Lower leg skin (tissue), 4 donors: ENCODE results near the gene POU2F3. TPM values are rescaled to one million over a fixed set of nuclear protein-coding genes. Genes with fewer than 3 reads are reported as not detected.

Source experiments
- DNase-seq, 2 donors: peaks; one replicate each; pipeline ENCODE4 v3.0.0-alpha.2; 2019; ENCODE audit warnings: low spot score in 2 of 2
- H3K4me3 ChIP-seq: fragments of 200-600 bp; sonication (generic); 2 replicates; pipeline ENCODE4 v1.5.1; 2017; ENCODE audit warnings: mild to moderate bottlenecking, low read depth; ENCODE audit not compliant: poor library complexity, severe bottlenecking
- POLR2A ChIP-seq, 2 donors: fragments of 450-650 bp; IDR thresholded peaks; one replicate each; pipeline ENCODE4 v1.6.1; 2016 to 2017; ENCODE audit warnings: antibody characterized with exemption in 2 of 2, mild to moderate bottlenecking in 1 of 2, moderate library complexity in 1 of 2
- WGBS, 2 donors: methylation state at CpG; one replicate each; pipeline ENCODE4 v1.1.5; 2018; 5-methylcytosine and 5-hydroxymethylcytosine counted together
- intact Hi-C: fragments of 100-400 bp; cut with DNase I; formaldehyde crosslinking; loops from one replicate; pipeline ENCODE4 v1.15.0; 2023; ENCODE audit warnings: low total_unique reads
- total RNA-seq, 4 donors: library from RNA; depleted of rRNA; stranded (reverse); fragments of >200 nt; gene quantifications; one replicate each; pipeline ENCODE4 v1.1.0, GENCODE V29; 2016
- TF ChIP-seq, protein P1 (sequence below), 3 donors: fragments of 450-650 bp; IDR thresholded peaks; one replicate each; pipeline ENCODE4 v1.5.1; 2016; ENCODE audit warnings: antibody characterized with exemption in 3 of 3, mild to moderate bottlenecking in 3 of 3, moderate library complexity in 2 of 3

The POU2F3 gene
- total RNA-seq, 4 donors from 2014 or later: 74.1 to 112 (median 103) TPM

DNA sequence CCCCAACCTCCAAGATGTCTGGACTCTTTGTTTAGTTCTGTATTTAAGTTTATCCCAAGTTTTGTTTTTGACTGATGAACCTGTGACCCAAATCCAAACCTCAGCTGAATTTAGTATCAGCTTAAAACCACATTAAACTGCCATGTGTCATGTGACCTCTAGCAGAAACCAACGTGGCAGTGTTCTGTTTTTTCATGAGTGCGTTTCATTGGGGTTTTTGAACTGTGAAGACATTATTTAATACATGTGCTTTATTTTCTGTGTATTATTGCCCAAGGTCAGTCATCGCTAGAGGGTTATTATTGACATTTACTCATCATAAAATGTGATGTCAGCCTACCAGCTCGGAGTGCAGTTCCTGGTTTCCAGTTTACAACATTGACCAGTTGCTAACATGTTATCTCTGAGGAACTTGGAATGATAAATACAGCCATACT, 86.9 kb downstream of the POU2F3 start:
- 49 to 50% methylated on average over 4 of the region's 4 CpGs for WGBS, 2 donors
- intact Hi-C loops: no loop called here
- no peak for DNase-seq
- TF ChIP-seq POLR2A (IDR thresholded peaks at IDR 0.05): no peak
- TF ChIP-seq, protein P1, sequence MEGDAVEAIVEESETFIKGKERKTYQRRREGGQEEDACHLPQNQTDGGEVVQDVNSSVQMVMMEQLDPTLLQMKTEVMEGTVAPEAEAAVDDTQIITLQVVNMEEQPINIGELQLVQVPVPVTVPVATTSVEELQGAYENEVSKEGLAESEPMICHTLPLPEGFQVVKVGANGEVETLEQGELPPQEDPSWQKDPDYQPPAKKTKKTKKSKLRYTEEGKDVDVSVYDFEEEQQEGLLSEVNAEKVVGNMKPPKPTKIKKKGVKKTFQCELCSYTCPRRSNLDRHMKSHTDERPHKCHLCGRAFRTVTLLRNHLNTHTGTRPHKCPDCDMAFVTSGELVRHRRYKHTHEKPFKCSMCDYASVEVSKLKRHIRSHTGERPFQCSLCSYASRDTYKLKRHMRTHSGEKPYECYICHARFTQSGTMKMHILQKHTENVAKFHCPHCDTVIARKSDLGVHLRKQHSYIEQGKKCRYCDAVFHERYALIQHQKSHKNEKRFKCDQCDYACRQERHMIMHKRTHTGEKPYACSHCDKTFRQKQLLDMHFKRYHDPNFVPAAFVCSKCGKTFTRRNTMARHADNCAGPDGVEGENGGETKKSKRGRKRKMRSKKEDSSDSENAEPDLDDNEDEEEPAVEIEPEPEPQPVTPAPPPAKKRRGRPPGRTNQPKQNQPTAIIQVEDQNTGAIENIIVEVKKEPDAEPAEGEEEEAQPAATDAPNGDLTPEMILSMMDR (IDR thresholded peaks at IDR 0.05): no peak
- H3K4me3 ChIP-seq: no peak overlapping the region

DNA sequence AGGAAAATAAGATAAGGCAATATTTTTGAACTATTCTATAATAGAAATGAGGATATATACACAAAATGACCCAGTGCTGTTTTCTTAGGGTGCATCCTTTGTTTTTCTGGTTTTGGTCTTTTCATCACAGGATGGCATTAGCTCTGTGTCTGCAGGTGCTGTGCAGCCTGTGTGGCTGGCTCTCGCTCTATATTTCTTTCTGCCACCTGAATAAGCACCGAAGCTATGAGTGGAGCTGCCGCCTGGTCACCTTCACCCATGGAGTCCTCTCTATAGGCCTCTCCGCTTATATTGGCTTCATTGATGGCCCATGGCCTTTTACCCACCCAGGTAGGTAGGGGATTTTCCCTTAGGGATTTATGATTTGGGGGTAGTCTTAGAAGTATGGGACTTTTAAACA, 87.4 kb downstream of the POU2F3 start:
- peak in 1 of 2 donors; percentile 60 for DNase-seq
- intact Hi-C loops: no loop called here
- H3K4me3 ChIP-seq: no peak overlapping the region
- TF ChIP-seq, protein P1 (IDR thresholded peaks at IDR 0.05): no peak
- no peak for TF ChIP-seq POLR2A (IDR thresholded peaks at IDR 0.05)
- WGBS, 2 donors: 94 to 95% methylated on average over 4 of the region's 4 CpGs

DNA sequence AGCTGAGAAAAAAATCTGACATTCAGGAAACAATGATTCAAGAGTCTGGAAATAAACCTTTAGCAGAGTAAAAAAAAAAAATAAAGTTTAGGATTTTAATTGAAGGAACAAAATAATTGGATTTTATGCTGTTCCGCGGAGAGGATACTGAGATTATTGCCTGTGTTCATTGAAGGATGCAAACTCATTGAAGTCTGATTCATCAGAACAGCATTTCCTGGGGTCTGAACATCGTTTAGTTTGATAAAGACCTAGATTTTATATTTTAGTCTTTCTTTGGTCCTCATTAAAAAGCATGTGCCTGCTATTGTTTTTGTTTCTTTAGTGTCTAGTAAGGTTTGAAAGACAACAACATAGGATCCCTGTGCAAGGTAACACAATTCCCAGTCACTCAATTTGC, 89.6 kb downstream of the POU2F3 start:
- no peak for DNase-seq
- TF ChIP-seq POLR2A (IDR thresholded peaks at IDR 0.05): no peak
- TF ChIP-seq, protein P1 (IDR thresholded peaks at IDR 0.05): no peak
- intact Hi-C loops: no loop called here
- no peak overlapping the region for H3K4me3 ChIP-seq
- WGBS, 2 donors: 82 to 83% methylated on average over 3 of the region's 3 CpGs

DNA sequence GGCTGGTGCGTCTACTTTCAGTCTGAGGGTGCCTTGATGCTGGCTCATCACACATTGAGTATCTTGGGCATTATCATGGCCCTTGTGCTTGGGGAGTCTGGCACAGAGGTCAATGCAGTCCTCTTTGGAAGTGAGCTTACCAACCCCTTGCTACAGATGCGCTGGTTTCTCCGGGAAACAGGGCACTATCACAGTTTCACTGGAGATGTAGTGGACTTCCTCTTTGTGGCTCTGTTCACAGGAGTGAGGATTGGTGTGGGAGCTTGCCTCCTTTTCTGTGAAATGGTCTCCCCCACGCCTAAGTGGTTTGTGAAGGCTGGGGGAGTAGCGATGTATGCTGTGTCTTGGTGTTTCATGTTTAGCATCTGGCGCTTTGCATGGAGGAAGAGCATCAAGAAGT, 90.1 kb downstream of the POU2F3 start:
- WGBS, 2 donors: 96 to 100% methylated on average over 6 of the region's 6 CpGs
- intact Hi-C loops: no loop called here
- DNase-seq: peak in 1 of 2 donors; percentile 28
- H3K4me3 ChIP-seq: no peak overlapping the region
- TF ChIP-seq POLR2A (IDR thresholded peaks at IDR 0.05): no peak
- TF ChIP-seq, protein P1 (IDR thresholded peaks at IDR 0.05): no peak

DNA sequence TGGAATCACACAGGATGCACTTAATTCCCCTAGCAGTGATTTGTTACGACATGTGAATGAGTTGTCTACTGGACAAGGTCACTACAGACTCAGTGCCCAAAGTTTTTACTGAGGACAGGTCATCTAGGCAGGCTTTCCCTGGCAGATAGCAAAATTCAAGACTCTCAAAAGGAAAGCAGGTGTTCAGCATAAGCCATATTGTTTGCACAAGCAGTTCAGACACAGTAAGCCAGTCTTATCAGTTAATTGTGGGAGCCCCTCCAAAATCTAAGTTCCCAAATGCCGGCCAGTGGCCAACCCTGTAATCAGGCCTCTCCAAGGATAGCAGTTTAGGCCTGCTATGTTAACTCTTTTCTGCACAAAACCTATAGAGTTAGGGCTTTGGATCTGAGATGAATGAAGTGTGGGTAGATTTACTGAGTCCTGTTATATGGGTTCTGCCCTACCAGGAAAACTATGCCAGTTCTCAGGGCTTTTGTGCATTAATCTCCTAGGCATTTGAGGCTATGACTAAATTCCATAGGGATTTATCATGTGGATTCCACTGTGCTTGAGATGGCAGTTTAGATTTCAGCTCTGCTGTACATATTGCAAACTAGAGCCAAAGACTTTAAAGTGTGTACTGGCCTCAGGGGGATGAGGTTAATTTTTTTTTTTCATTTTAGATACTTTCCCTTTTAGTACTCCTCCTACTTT, 91.5 kb downstream of the POU2F3 start:
- TF ChIP-seq, protein P1 (IDR thresholded peaks at IDR 0.05): no peak
- TF ChIP-seq POLR2A (IDR thresholded peaks at IDR 0.05): no peak
- no peak overlapping the region for H3K4me3 ChIP-seq
- DNase-seq: peak in 1 of 2 donors; percentile 34
- intact Hi-C loops: no loop called here
- WGBS, 2 donors: 71 to 74% methylated on average over 2 of the region's 2 CpGs
